Posterior vena cava (tissue), 2 donors: Measurements from ENCODE around the gene NFATC2. TPM values are rescaled to one million over a fixed set of nuclear protein-coding genes. Genes with fewer than 3 reads are reported as not detected.
"Not testable (repeated sequence)": the region's sequence is repeated elsewhere in the genome, so short reads cannot be mapped to it uniquely, and the experiment has no call there.

ENCODE experiments used
- DNase-seq: peaks from one replicate; pipeline ENCODE4 v3.0.0-alpha.2; 2020; ENCODE audit warnings: low spot score
- intact Hi-C, 2 donors: fragments of 100-400 bp; cut with DNase I; formaldehyde crosslinking; loops; one replicate each; pipeline versions ENCODE4 v1.14.1 to v1.14.2; 2022 to 2023
- total RNA-seq, 2 donors: library from RNA; stranded (reverse); fragmentation: NEBNext Ultra II Directional; extraction: Animal tissue kit (Norgen Biotek cat#: 25700); gene quantifications; one replicate each; pipeline ENCODE4 v1.2.1, GENCODE V29; 2021
- donor health status: DM: yes; HTN: yes; CAD: no.
- donor health status: DM: yes; HTN: yes; CAD: no.

NFATC2 gene
- total RNA-seq, 2 donors from 2014 or later, result 4.4 to 11.8 TPM

DNA sequence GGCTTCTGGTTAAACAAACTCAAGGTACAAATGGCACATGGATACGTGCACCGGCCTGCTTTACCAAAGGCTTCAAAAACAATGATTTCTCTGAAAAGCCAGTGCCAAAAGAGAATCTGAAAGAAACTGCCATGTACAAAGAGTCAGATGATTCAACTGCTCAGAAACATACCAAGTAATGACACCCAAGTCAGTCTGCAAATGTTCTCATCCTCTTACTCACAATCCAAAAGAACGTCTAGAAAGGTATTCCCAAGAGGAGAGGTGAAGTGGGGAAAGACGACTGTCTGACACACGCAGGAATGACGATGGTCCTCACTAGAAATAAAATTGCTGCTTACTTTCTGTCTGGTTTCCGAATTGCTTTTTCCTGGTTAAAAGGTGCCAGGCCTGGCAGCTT lies 52.9 kb downstream of the NFATC2 start:
- DNase-seq, result no peak
- intact Hi-C loops, result no loop called here

DNA sequence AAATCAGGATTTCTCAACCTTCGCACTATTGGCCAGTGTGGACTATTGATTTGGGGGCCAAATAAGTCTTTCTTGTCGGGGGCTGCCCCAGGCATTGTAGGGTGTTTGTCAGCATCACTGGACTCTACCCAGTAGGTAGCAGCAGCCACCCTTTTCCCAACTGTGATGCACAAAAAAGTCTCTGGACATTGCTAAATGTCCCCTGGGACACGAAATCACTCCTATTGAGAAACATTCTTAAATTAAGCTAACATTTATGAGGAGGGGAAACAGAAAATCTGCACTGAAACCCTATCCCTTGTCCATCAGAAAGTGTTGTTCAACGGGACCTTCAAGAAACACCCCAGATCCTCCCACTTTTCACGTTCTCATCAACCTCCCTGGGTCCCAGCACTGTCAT lies 54.2 kb downstream of the NFATC2 start:
- peak; percentile 5 for DNase-seq
- intact Hi-C loops, result no loop called here

DNA sequence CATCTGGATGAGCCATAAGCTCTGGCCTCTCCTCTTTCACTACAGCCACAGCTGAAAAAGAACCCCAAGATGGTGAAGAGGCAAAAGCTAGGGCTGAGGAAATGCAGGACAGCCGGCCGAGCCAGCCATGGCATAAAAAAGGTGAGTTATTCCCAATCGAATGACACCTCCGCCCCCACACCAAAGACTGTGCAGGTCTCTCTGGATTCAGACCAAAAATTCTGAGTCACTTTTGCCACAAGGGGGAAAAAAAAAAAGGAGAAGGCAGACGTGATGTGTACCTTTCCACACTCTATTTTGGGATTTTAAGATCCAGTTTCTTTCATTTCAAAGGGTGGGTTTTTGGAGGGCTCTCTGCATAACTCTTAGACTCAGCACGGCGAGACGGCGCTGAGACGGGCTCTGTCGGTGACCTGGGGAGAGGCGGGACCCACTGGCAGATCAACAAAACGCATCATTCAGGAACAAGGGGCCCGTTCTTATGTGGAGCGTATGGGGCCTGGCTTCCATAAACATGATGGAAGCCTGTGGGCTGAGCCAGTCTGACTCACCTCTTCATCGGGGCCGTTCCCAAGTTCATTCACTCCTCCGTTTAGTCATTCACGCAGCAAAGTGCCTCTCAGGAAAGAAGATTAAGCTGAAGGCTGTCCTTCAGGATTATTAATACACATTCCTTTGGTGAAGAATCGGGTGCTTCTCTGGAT lies 54.8 kb downstream of the NFATC2 start:
- DNase-seq, result peak; percentile 42
- intact Hi-C loops, result no loop called here

DNA sequence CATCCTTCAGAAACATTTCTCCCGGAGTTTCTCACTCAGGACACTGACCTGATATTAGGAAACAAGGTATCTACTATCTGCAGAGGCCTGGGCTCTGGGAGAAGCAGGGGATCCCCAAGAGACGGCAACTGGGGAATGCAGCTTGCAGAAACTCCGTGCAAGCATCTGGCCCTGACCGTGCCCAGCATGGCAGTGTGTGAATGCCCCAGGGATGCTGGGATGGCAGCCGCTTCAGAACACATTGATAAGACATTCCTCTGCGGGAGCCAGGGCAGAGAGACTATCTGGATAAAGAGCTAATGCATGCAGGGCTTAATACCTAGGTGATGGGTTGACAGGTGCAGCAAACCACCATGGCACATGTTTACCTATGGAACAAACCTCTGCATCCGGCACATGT lies 55.4 kb downstream of the NFATC2 start:
- DNase-seq, result no peak
- intact Hi-C loops, result no loop called here

DNA sequence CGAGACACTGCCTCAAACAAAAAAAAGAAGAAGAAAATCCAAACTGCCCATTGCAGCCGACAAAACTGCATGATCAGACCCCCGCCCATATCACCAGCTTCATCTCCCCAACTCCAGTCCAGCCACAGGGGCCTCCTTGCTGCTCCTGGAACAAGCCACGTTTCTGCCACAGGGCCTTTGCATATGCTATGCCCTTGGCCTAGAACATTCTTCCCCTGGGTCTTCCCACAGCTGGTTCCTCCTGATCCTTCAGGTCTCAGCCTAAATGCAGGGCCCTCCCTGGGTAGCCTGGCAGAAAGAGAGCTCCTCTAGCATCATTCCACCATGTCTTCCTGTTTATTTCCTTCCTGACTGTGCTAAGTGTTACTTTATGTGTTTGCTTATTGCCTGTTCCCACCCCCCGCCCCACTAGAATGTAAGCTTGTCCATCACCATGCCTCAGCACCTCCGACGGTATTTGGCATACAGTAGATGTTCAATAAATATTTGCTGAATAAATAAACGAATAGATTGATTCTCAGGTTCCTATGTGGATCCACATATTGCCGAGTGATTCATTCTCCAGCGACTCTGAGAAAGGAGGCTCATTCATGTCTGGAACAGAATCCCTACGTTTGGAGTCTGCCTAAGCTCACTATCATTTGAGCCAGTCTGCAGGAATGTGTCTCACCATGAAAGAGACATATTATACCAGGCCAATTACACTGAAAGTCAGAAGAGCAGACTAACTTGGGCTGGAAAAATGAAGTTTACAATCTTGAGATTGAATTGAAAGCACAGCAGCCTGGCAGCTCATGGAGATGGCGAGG lies 56.1 kb downstream of the NFATC2 start:
- peak; percentile 26 for DNase-seq
- intact Hi-C loops, result no loop called here

DNA sequence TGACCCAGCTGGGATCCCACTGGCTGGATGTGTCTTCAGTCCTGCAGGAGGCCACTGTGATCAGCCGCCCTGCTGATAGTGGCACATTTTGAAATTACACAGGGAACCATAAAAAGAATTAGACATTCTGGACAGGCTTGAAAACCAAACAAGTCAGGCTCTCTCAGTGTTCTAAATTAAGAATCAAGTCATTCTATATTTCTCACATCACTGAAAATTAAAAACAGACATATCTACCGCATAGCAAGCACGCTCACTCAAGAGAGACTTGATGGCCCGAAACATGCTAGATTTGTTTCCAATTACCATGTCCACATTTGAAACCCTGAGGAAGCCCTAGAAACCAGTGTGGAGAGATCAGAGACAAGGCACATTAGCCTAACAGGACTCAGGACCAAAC lies 57.7 kb downstream of the NFATC2 start:
- DNase-seq, result peak; percentile 30
- intact Hi-C loops, result no loop called here

DNA sequence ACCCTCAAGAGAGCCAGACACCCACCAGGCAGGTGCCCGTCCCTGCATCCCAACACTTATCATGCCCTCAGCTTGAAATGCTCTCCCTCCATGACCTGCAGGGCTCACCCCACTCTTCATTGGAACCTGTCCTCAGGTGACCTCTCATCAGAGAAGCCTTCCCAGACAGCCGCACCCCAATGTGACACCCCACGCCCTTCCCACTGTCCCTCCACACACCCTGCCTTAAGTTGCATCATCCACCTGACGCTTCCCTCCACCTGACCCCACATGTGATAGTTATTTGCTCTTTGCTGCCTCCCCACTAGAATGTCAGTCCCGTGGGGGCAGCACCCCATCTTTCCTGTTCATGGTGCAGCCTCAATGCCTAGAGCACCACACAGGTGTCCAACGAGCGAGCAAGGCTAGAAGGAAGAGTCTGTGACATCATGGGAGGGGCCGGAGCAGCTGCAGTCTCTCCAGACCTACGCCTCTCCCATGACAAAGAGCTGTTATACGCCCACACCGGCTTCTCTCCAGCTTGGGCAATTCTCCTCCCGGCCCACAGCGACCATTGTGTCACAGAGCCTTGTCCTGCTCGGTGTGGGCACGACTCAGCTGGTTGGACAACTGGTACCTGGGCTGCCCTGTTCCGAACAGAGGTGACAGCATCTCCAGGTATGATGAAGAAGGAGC lies 58.2 kb downstream of the NFATC2 start:
- intact Hi-C loops, result no loop called here
- DNase-seq, result peak; percentile 34

DNA sequence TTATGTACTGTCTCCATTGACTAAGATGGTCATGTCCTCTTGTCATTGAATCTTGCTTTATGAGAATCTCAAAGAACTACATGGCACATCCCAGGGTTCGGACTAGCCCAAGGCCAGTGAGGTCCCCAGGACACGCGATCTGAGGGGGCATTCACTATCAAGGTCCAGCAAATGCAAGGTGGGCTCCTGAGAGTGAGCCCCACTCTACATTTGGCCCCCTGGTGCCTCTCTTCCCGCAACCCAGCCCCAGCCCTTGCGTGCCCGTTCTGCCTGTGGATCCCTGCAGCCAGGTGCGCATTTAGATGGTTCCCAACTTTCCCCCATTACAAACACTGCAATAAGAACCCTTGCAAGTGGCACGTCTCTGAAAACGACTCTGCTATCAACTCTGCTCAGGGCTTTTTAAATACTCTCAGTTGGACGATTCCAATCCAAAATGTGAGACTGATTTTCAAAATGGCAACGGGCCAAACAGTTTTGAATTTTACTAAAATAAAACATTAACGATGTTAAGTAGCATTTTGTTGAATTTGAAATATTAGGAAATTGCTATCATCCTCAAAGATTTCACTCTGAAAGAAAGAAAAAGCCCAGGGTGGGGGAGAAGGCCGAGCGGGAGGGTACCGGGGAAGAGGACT lies 59.6 kb downstream of the NFATC2 start:
- intact Hi-C loops, result no loop called here
- peak; percentile 45 for DNase-seq

DNA sequence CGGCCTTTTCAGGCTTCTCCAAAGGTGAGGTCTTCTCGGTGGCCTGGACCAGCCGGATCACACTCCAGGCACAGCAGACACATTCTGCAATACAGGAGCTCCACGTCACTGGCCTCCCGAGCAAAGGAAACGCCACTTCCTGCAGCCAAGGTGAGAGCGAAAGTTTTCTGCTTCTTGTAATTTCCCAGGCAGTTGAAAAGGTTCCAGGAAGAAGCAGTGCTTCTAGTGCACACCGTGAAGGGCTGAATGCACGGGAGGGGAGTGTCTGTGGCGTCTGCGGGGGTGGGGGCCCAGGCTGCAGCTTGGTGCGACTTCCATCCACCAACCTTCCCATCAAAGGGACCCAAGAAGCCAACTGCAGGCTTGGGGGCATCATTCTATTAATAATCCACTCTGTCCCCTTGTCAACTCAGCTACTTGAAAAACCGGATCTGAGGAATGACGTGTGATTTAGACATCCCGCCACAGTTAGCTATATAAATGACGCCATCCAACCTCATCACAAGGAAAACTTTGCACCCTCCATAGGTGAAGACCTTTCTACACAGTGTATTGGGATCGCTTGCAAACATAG lies 61.1 kb downstream of the NFATC2 start:
- intact Hi-C loops, result no loop called here
- DNase-seq, result peak; percentile 60

DNA sequence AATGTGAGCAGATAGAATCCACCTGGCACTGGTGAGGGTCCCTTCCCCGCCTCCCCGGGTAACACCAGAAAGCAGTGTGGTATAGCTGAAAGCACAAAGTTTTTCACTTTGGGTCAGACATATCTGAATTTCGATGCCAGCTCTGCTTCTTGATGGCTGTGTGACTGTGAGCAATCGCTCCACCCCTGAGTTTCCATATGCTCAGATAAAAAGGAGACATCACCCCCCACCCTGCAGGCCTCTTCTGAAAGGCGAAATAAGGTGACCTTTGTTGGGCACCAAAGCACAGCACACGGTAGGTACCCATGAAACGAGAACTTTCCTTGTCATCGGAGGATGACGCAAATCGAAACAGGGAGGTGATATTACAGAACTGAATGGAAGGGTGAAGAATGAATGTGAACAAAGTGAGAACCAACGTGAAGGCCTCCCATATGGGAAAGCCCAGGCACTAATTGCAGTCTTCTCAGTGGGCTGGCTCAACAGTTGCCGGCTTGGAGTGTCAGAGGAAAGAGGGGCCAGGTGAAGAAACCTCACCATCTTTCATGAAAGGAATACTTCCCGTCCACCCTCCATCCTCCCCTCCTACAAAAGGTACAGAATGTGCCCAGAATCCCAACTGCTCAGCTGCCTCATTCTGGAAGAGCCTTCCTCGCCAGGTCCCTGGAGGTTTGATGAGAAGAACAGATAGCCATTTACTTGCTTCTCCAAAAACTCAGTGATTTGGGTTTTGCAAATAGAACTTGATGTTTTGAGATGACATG lies 61.8 kb downstream of the NFATC2 start:
- no peak for DNase-seq
- intact Hi-C loops, result no loop called here

DNA sequence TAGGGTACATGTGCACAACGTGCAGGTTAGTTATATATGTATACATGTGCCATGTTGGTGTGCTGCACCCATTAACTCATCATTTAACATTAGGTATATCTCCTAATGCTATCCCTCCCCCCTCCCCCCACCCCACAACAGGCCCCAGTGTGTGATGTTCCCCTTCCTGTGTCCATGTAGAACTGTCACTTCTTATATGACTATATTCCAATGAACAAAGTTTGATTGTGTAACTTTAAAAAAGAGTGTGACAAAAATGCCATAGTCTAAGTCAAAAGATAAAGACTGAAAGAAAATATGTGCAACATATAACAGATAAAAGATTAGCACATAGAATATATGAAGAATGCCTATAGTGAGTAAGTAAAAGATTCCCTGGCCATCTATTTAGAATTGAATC lies 66.4 kb downstream of the NFATC2 start:
- DNase-seq, intact Hi-C loops: not testable (repeated sequence)

DNA sequence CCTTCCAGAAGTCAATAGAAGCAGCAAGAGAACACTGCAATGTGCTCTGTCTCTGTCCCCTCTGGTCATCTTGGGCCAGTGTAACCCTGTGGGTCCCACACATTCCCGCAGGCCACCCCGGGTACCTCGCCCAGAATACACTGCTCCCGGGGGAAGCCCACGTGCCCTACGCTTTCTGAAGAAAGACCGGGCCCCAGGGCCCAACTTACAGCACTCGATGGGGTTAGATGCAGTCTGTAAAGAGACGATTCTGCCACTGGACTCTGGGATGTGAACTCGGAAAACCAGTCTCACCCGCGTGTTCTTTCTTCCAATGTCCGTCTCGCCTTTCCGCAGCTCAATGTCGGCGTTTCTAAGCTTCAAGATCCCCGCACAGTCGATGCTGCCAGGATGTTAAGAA lies 68.7 kb downstream of the NFATC2 start:
- no peak for DNase-seq
- intact Hi-C loops, result no loop called here

DNA sequence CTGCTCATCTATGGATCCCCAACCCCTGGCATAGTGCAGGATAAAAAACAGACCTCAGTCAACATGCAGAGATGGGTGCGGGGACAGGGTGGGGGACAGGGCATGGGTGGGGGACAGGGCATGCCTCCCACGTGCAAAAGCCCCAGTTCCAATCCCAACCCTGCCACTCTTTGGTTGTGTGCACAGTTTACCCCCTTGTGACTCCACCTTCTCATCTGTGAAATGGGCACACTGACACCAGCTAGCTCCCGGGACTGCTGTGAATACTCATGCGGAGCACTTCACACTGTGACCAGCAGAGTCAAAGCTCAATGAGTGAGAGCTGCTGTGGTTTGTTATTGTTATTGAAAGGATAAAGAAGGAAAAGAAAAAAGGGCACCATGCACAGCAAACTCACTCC lies 69.3 kb downstream of the NFATC2 start:
- no peak for DNase-seq
- intact Hi-C loops, result no loop called here

DNA sequence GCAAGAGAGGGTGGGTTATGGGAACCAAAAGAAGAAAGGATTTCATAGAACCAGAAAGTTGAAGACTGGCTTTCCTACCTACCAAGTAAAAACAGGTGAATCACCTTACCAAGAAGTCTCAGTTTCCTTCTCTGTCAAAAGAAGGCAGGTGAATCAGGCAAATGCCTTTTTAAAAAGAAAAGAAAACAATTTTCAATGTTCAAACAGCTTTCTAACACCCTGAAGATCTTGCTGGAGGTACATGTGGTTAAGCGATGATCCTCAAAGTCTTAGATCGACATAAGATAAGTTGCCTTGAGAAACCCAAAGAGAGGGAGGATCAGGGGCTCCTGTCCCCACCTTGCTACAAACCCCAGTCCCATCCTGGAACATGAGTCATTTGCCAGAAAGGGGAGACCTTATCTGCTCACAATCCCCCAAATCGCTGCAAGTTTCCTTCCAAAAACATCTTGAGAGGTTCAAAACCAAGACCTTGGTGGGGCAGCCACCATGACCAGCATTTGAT lies 71.6 kb downstream of the NFATC2 start:
- intact Hi-C loops, result no loop called here
- DNase-seq, result no peak

DNA sequence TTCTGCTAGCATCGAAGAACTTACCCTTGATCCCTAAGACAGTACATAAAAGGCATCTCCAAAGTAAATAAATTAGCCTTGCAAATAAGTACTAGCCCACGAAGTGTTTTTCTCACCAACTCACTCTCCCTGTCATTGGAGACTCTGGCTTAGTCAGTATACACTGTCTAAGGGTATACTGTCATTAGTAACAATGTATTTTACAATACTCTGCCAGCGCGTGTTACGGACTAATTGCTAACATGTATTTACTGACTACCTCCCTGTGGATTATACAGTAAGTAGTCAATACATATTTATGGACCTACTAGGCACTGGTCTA lies 72.1 kb downstream of the NFATC2 start:
- intact Hi-C loops, result no loop called here
- no peak for DNase-seq

DNA sequence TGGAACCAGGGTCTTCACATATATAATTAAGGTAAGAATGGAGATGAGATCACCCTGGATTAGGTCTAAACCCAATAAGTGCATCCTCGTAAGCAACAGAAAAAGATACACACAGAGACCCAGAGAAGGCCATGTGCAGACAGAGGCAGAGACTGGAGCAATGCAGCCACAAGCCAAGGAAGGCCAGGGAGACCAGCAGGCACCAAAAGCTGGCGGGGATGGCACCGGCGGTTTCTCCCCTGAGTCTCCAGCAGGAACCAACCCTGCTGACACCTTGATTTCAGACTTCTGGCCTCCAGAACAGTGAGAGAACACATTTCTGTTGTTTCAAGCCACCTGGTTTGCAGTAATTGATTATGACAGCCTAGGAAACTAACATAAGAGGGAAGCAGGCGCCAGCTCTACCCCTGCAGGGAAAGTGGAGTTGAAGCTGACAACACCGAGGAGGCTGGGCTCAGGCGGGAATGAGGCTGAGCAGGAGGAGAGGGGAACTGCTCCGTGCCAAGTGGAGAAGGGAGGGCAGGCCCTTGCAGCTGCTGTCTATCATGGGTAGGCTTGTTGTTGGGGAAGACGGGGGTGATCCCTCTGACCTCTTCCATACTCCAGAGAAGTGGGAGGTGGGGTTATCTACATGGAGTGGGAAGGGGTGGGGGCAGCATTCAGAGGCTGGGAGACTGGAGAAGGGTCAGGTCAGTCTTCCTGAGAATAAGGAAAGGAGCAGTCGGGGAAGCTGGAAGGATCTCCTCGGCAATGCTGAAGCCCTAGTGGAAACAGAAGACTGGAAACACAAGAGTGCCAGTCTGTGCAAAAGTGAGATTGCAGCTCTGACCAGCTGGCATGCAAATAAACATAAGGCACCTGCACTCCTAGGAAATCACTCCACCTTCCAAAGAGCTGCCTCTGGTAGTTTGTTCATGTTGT lies 72.7 kb downstream of the NFATC2 start:
- intact Hi-C loops, result no loop called here
- DNase-seq, result peak; percentile 46

DNA sequence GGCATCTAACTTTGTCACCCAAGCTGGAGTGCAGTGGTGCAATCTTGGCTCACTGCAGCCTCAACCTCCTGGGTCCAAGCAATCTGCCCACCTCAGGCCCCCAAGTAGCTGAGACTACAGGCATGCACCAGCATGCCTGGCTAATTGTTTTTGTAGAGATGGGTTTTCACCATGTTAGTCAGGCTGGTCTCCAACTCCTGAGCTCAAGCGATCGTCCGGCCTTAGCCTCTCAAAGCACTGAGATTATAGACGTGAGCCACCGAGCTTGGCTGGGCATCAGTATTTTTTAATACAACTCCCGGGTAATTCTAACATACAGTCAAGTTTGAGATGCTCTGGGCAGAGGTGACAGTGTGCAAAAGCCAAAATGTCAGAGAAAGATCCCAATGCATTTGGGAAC lies 73.5 kb downstream of the NFATC2 start:
- DNase-seq, result peak; percentile 37
- intact Hi-C loops, result no loop called here

DNA sequence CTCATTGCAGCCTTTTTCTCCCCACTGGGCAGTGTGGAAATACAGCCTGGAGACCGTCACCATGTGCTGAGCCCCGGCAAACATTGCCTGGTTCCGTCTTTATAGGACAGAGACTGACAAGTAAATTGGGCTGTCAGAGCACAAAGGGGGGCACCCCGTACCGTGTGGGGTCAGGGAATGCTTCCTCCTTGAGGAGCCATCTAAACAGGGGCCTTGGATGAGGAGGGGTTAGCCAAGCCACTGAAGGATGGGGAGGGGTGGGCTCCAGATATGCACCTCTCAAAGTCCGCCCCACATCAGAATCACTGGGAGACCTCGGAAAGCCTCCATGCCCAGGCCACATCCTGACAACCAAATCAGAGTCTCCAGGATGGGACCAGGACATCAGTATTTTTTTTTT lies 73.9 kb downstream of the NFATC2 start:
- intact Hi-C loops, result no loop called here
- peak; percentile 64 for DNase-seq
